Heart right ventricle (tissue), 16 donors: ENCODE data around the gene PLEKHO2. TPM values are rescaled to one million over a fixed set of nuclear protein-coding genes. Genes with fewer than 3 reads are reported as not detected.

Source experiments
- ATAC-seq, 8 donors: fragments of 200-7000 bp; cut with Tn5 transposase; one replicate each; pipeline ENCODE4 v1.9.1; 2020; ENCODE audit warnings: mild to moderate bottlenecking in 8 of 8, moderate library complexity in 8 of 8, moderate number of reproducible peaks in 1 of 8
- DNase-seq, 2 donors: peaks; one replicate each; pipeline ENCODE4 v3.0.0-alpha.2; 2020
- H3K27ac ChIP-seq, 10 donors: fragments of 200-600 bp; sonication (generic) in 2 of 10; one replicate each; pipeline versions ENCODE4 v1.5.0 to v1.8.0; 2020 to 2022; ENCODE audit warnings: mild to moderate bottlenecking in 3 of 10
- H3K27me3 ChIP-seq, 7 donors: fragments of 200-600 bp; one replicate each; pipeline ENCODE4 v1.8.0; 2021 to 2022; ENCODE audit warnings: mild to moderate bottlenecking in 2 of 7
- H3K36me3 ChIP-seq, 9 donors: fragments of 200-600 bp; sonication (generic) in 1 of 9; one replicate each; pipeline versions ENCODE4 v1.5.0 to v1.8.0; 2020 to 2022; ENCODE audit warnings: mild to moderate bottlenecking in 2 of 9
- H3K4me1 ChIP-seq, 9 donors: fragments of 200-600 bp; sonication (generic) in 1 of 9; one replicate each; pipeline versions ENCODE4 v1.5.0 to v1.8.0; 2020 to 2022; ENCODE audit warnings: mild to moderate bottlenecking in 4 of 9
- H3K4me3 ChIP-seq, 10 donors: fragments of 200-600 bp; sonication (generic) in 2 of 10; one replicate each; pipeline versions ENCODE4 v1.5.0 to v1.8.0; 2020 to 2022; ENCODE audit warnings: mild to moderate bottlenecking in 7 of 10, moderate library complexity in 2 of 10
- H3K9me3 ChIP-seq, 11 donors: fragments of 200-600 bp in 10 of 11; sonication (generic) in 2 of 11; one replicate each; pipeline versions ENCODE4 v1.5.0 to v1.8.0; 2013 to 2022; ENCODE audit warnings: mild to moderate bottlenecking in 2 of 11, control low read depth in 1 of 11, moderate library complexity in 1 of 11
- WGBS, 2 donors: extraction: QIAGEN DNeasy Blood & Tissue Kit; methylation state at CpG; one replicate each; pipeline ENCODE4 v1.1.7; 2013; ENCODE audit warnings: inconsistent platforms in 1 of 2; 5-methylcytosine and 5-hydroxymethylcytosine counted together
- intact Hi-C, 10 donors: fragments of 100-400 bp; cut with DNase I; formaldehyde crosslinking; loops; one replicate each; pipeline versions ENCODE4 v1.11.1 to v1.14.2; 2022
- polyA plus RNA-seq, 2 donors: library from polyadenylated mRNA; stranded (reverse); fragments of 200-250 nt; gene quantifications; one replicate each; pipeline ENCODE4 v1.2.3, GENCODE V29; 2013
- total RNA-seq, 10 donors: library from RNA; stranded (reverse); fragmentation: NEBNext Ultra II Directional in 3 of 10; extraction: Animal tissue kit (Norgen Biotek cat#: 25700) in 3 of 10; gene quantifications; one replicate each; pipeline versions ENCODE4 v1.2.1 to v1.2.4, GENCODE V29; 2021 to 2023
- TF ChIP-seq, protein P1 (sequence below), 9 donors: fragments of 200-600 bp; sonication (generic) in 2 of 9; IDR thresholded peaks; one replicate each; pipeline versions ENCODE4 v1.5.0 to v1.8.0; 2021 to 2022; ENCODE audit warnings: antibody characterized with exemption in 9 of 9, mild to moderate bottlenecking in 5 of 9, moderate library complexity in 1 of 9
- donor health status: Arrhythmogenic right ventricular cardiomyopathy.
- donor health status: ischemic (EF 13 %, LVEDD 7.1; RV severe dilation, severe dysfunction).
- donor health status: healthy with polysubstance abuse.
- donor health status: DM: no; HTN: yes; CAD: no.
- donor health status: DM: no; HTN: no; CAD: no.
- donor health status: ischemic (EF 25% LVEDD 6.9; RV normal size, moderate dysfunction).
- donor health status: ischemic (EF 25% LVEDD 5.7; RV mildly dilated, moderate dysfunction).
- donor health status: healthy.
- donor health status: DM: yes; HTN: yes; CAD: no.
- donor health status: Ischemic cardiomyopathy.
- donor health status: ischemic (EF 35%, LVEDD 5.7; RV mildly dilated, moderate dysfunction).
- donor health status: nonischemic (EF 11% LVEDD 7.7; RV severe dilation, severe dysfunction).
- donor health status: DM: yes; HTN: yes; CAD: no.
- donor health status: PGD.
- donor health status: ischemic (EF 29% LVEDD 5.4; RV normal size, mild dysfunction).
- donor health status: nonischemic (EF 23%, LVEDD 6.1; RV moderate dilation, normal function).

Gene PLEKHO2
- total and polyA plus RNA-seq, 12 donors = 5.9 to 24.2 (median 9.7) TPM

DNA sequence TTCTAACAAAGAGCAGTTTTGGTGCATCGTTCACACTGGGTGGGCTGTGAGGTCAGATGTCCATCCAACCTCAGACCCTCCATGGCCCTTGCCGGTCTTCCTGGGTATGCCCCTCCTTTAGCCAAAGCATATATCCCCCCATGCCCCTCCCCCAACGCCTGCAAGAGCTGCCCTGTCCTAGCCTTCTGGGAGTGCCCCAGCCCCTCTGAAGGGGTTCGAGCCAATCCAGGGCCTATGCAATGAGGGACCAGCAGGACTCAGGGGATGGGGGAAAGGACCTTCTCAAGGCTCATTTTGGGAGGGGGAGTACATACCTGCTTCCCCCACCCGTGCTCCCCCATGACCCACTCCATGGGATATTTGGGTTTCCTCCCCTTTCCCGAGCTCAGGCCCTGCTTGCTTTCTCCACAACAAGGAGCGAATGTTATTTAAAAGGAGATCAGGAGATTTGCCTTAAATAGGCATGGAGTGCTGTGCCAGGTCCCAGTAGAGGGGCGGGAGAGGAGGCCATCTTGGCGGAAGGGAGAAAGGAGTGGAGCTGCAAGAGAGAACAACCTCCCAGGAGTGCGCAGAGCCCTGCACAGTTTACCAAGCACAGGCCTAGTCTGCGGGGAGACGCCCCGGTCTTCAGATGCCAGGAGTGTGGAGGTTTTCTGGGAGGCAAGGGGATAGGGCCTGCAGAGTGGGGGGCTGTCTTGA is 34.5 kb upstream of the PLEKHO2 start:
- TF ChIP-seq, protein P1, sequence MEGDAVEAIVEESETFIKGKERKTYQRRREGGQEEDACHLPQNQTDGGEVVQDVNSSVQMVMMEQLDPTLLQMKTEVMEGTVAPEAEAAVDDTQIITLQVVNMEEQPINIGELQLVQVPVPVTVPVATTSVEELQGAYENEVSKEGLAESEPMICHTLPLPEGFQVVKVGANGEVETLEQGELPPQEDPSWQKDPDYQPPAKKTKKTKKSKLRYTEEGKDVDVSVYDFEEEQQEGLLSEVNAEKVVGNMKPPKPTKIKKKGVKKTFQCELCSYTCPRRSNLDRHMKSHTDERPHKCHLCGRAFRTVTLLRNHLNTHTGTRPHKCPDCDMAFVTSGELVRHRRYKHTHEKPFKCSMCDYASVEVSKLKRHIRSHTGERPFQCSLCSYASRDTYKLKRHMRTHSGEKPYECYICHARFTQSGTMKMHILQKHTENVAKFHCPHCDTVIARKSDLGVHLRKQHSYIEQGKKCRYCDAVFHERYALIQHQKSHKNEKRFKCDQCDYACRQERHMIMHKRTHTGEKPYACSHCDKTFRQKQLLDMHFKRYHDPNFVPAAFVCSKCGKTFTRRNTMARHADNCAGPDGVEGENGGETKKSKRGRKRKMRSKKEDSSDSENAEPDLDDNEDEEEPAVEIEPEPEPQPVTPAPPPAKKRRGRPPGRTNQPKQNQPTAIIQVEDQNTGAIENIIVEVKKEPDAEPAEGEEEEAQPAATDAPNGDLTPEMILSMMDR (IDR thresholded peaks at IDR 0.05) = no peak
- Histone ChIP-seq H3K4me1 (peaks cover 0 to 30% (median 12%) of the 10 kb centered on the region in 9 donors), H3K27ac (peak overlapping the region in 4 of 10 donors; percentile 7 to 31 (median 26)), H3K36me3 (no peaks in the 10 kb centered on the region), H3K4me3 (no peak overlapping the region), H3K27me3 (peaks cover 0 to 5% (median 0%) of the 10 kb centered on the region in 7 donors), H3K9me3 (no peaks in the 10 kb centered on the region)
- 58 to 63% methylated on average over 13 of the region's 13 CpGs for WGBS, 2 donors
- DNase-seq (no peak), ATAC-seq (peak in 1 of 8 donors; percentile 4)
- intact Hi-C loops = loop anchor here in 2 of 10 donors (5.0 kb wide), 2 partner anchors 65 to 120 kb away; no protein-coding TSS in a partner anchor

GRCh38 chr15:64807751-64808222 is 33.9 kb upstream of the PLEKHO2 start:
- Histone ChIP-seq H3K27ac (peak overlapping the region in 4 of 10 donors; percentile 7 to 31 (median 26)), H3K36me3 (no peaks in the 10 kb centered on the region), H3K4me1 (peaks cover 0 to 25% (median 7%) of the 10 kb centered on the region in 9 donors), H3K4me3 (no peak overlapping the region), H3K9me3 (no peaks in the 10 kb centered on the region), H3K27me3 (peaks cover 0 to 5% (median 0%) of the 10 kb centered on the region in 7 donors)
- 59 to 73% methylated on average over 6 of the region's 6 CpGs for WGBS, 2 donors
- peak in 1 of 8 donors; percentile 5 for ATAC-seq
- intact Hi-C loops = loop anchor here in 2 of 10 donors (2.0 to 5.0 kb wide), 3 partner anchors 65 to 120 kb away; no protein-coding TSS in a partner anchor
- TF ChIP-seq, protein P1 (IDR thresholded peaks at IDR 0.05) = no peak
- DNase-seq = no peak

DNA sequence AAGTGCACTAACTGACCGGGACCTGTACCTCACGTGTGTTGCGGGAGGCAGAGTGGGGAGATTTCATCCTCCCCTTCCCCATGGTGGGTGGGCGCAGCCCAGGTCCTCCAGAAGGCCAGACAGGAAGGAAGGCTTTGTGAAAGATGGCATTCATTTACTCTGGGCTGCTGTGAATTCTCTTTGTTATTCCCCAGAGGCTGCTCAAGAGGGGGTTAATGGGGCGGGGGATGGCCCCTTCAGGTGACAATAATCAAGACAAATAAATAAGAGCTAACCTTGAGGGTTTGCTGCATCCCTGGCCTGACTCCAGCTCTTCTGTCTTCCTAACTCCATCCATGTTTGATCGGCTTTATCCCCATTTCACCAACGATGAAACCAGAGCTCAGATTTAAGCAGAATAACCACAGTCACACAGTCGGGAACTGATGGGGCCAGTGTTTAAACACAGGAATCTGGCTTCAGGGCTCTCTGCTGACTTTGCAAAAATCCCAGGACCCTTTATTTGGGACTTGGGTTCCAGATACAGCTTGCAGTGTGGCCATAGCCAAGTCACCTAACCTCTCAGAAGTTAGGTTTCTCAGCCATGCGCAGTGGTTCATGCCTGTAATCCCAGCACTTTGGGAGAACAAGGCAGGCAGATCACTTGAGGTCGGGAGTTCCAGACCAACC is 32.8 kb upstream of the PLEKHO2 start:
- no peak for ATAC-seq
- TF ChIP-seq, protein P1 (IDR thresholded peaks at IDR 0.05) = no peak
- intact Hi-C loops = loop anchor here in 3 of 10 donors (1.0 to 5.0 kb wide), 4 partner anchors 67 to 122 kb away; no protein-coding TSS in a partner anchor
- DNase-seq = no peak
- no peak overlapping the region for H3K4me3 ChIP-seq
- peaks cover 0 to 5% (median 0%) of the 10 kb centered on the region in 7 donors for H3K27me3 ChIP-seq
- H3K9me3 ChIP-seq = no peaks in the 10 kb centered on the region
- H3K36me3 ChIP-seq = no peaks in the 10 kb centered on the region
- H3K27ac ChIP-seq = no peak overlapping the region
- WGBS, 2 donors = 69% methylated on average over 10 of the region's 10 CpGs
- peaks cover 0 to 23% (median 6%) of the 10 kb centered on the region in 9 donors for H3K4me1 ChIP-seq
